Measurements from ENCODE around the gene SMARCA2. TPM values are rescaled to one million over a fixed set of nuclear protein-coding genes. Genes with fewer than 3 reads are reported as not detected.

The SMARCA2 gene
- total and polyA plus RNA-seq, 2 donors (not counting 1 experiment from before 2014, with no cell fraction given) = 75.3 to 250 TPM

DNA sequence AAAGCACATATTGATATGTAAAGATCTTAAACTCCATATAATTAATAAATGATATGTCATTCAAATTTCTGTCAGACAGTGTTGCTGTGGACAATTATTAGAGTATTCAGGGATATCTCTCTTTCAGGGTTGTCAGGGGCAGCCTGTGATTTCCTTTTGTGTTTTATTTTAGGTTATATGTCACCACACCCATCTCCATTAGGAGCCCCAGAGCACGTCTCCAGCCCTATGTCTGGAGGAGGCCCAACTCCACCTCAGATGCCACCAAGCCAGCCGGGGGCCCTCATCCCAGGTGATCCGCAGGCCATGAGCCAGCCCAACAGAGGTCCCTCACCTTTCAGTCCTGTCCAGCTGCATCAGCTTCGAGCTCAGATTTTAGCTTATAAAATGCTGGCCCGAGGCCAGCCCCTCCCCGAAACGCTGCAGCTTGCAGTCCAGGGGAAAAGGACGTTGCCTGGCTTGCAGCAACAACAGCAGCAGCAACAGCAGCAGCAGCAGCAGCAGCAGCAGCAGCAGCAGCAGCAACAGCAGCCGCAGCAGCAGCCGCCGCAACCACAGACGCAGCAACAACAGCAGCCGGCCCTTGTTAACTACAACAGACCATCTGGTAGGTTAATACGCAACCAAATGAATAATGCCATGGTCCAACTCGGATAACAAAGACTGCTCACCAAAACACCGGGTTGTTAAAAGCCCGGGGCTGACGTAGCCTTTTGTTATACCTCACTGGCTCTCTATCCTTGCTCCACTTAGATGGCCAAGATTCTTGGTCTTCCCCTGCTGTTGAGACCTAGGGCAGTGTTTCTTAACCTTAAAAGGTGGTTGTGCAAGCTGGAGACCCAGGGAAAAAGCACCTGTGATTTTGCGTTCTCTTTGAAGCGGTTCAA lies 24.4 kb downstream of the SMARCA2 start:
- Histone ChIP-seq H3K4me3 (ENCODE audit: control extremely low read depth in 1 of 5, extremely low read depth in 1 of 5, insufficient read depth in 1 of 5, low read depth in 2 of 5, low read length in 4 of 5) (no peak overlapping the region), H3K4me2 (replicated peaks; ENCODE audit: low read depth, low read length, poor library complexity, severe bottlenecking) (no peak overlapping the region), H3K27me3 (replicated peaks in 1 of 4; ENCODE audit: control extremely low read depth in 1 of 4, control insufficient read depth in 3 of 4, insufficient read depth in 4 of 4, low read length in 3 of 4) (no peaks in the 10 kb centered on the region), H4K20me1 (ENCODE audit: control insufficient read depth, insufficient read depth, low read length, poor library complexity, severe bottlenecking) (peaks cover 5% of the 10 kb centered on the region), H3K36me3 (replicated peaks in 1 of 2; ENCODE audit: control extremely low read depth in 1 of 2, control insufficient read depth in 1 of 2, extremely low read depth in 1 of 2, insufficient read depth in 2 of 2, low read length in 1 of 2) (peaks cover 16 to 53% of the 10 kb centered on the region in 2 experiments), H3K4me1 (ENCODE audit: control insufficient read depth in 2 of 2, insufficient read depth in 2 of 2, low read length in 2 of 2) (peaks cover 21 to 25% of the 10 kb centered on the region in 2 donors), H3K79me2 (ENCODE audit: control insufficient read depth, insufficient read depth, low read length) (peaks cover 3% of the 10 kb centered on the region), H3K9ac (ENCODE audit: low read length) (no peak overlapping the region), H3K9me3 (ENCODE audit: control extremely low read depth in 1 of 3, control insufficient read depth in 2 of 3, insufficient read depth in 1 of 3, low read length in 2 of 3) (no peaks in the 10 kb centered on the region), H2AFZ (ENCODE audit: insufficient read depth, low read depth, low read length, poor library complexity, severe bottlenecking) (no peak overlapping the region), H3K27ac (ENCODE audit: low read length in 2 of 2) (no peak overlapping the region)
- ChIA-PET CTCF (no interaction called here), POLR2A (no interaction called here)
- intact Hi-C loops (cut with micrococcal nuclease) = no loop called here
- ATAC-seq (ENCODE audit: low read depth) (no peak), DNase-seq (no peak)
- Mint-ChIP-seq H3K27ac (no peak overlapping the region), H3K9me3 (ENCODE audit: insufficient read depth) (no peaks in the 10 kb centered on the region), H3K4me1 (peaks cover 32% of the 10 kb centered on the region), H3K27me3 (no peaks in the 10 kb centered on the region), H3K4me3 (no peak overlapping the region)
- WGBS (ENCODE audit: insufficient coverage) = 97% methylated on average over 17 of the region's 20 CpGs
- TF ChIP-seq EZH2 (IDR thresholded peaks at IDR 0.05; ENCODE audit: borderline replicate concordance, insufficient read depth, low read depth, low read length, poor library complexity, severe bottlenecking) = no peak
- TF ChIP-seq, protein P1, sequence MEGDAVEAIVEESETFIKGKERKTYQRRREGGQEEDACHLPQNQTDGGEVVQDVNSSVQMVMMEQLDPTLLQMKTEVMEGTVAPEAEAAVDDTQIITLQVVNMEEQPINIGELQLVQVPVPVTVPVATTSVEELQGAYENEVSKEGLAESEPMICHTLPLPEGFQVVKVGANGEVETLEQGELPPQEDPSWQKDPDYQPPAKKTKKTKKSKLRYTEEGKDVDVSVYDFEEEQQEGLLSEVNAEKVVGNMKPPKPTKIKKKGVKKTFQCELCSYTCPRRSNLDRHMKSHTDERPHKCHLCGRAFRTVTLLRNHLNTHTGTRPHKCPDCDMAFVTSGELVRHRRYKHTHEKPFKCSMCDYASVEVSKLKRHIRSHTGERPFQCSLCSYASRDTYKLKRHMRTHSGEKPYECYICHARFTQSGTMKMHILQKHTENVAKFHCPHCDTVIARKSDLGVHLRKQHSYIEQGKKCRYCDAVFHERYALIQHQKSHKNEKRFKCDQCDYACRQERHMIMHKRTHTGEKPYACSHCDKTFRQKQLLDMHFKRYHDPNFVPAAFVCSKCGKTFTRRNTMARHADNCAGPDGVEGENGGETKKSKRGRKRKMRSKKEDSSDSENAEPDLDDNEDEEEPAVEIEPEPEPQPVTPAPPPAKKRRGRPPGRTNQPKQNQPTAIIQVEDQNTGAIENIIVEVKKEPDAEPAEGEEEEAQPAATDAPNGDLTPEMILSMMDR (IDR thresholded peaks at IDR 0.05) = no peak

DNA sequence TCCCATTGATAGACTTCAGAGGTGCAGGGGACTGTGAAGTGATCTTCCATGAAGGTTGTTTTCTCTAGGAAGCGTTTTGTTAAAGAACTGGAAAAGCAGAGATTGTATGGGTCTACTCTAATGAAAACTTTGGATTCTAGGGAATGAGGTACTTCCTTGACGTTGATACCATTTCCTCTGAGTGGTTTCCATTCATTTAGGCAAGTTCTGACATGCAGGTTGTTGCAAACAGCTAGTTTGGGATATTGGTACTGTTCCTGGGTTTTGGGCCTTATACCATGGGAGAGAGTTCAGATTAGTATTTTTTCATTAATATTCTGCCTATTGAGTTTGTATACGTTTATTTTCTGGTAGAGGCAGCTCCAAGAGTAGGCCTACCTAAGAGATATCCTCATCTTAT lies 25.7 kb downstream of the SMARCA2 start:
- no peak overlapping the region for H3K27ac Mint-ChIP-seq
- POLR2A ChIA-PET = no interaction called here
- no peaks in the 10 kb centered on the region for H3K9me3 ChIP-seq (ENCODE audit: control extremely low read depth in 1 of 3, control insufficient read depth in 2 of 3, insufficient read depth in 1 of 3, low read length in 2 of 3)
- 100% methylated on average over 2 of the region's 3 CpGs for WGBS (ENCODE audit: insufficient coverage)
- peaks cover 16 to 44% of the 10 kb centered on the region in 2 experiments for H3K36me3 ChIP-seq (replicated peaks in 1 of 2; ENCODE audit: control extremely low read depth in 1 of 2, control insufficient read depth in 1 of 2, extremely low read depth in 1 of 2, insufficient read depth in 2 of 2, low read length in 1 of 2)
- no peaks in the 10 kb centered on the region for H3K9me3 Mint-ChIP-seq (ENCODE audit: insufficient read depth)
- intact Hi-C loops (cut with micrococcal nuclease) = no loop called here
- H3K4me3 ChIP-seq (ENCODE audit: control extremely low read depth in 1 of 5, extremely low read depth in 1 of 5, insufficient read depth in 1 of 5, low read depth in 2 of 5, low read length in 4 of 5) = no peak overlapping the region
- H3K4me1 ChIP-seq (ENCODE audit: control insufficient read depth in 2 of 2, insufficient read depth in 2 of 2, low read length in 2 of 2) = peaks cover 22 to 30% of the 10 kb centered on the region in 2 donors
- no peak overlapping the region for H2AFZ ChIP-seq (ENCODE audit: insufficient read depth, low read depth, low read length, poor library complexity, severe bottlenecking)
- TF ChIP-seq EZH2 (IDR thresholded peaks at IDR 0.05; ENCODE audit: borderline replicate concordance, insufficient read depth, low read depth, low read length, poor library complexity, severe bottlenecking) = no peak
- TF ChIP-seq, protein P1 (IDR thresholded peaks at IDR 0.05) = no peak
- H3K4me1 Mint-ChIP-seq = peaks cover 40% of the 10 kb centered on the region
- H3K79me2 ChIP-seq (ENCODE audit: control insufficient read depth, insufficient read depth, low read length) = peaks cover 11% of the 10 kb centered on the region
- ATAC-seq (ENCODE audit: low read depth) = no peak
- H3K27me3 Mint-ChIP-seq = no peaks in the 10 kb centered on the region
- DNase-seq = no peak
- CTCF ChIA-PET = no interaction called here
- H3K27me3 ChIP-seq (replicated peaks in 1 of 4; ENCODE audit: control extremely low read depth in 1 of 4, control insufficient read depth in 3 of 4, insufficient read depth in 4 of 4, low read length in 3 of 4) = no peaks in the 10 kb centered on the region
- no peak overlapping the region for H3K27ac ChIP-seq (ENCODE audit: low read length in 2 of 2)
- no peak overlapping the region for H3K4me2 ChIP-seq (replicated peaks; ENCODE audit: low read depth, low read length, poor library complexity, severe bottlenecking)
- H3K9ac ChIP-seq (ENCODE audit: low read length) = no peak overlapping the region
- peaks cover 5% of the 10 kb centered on the region for H4K20me1 ChIP-seq (ENCODE audit: control insufficient read depth, insufficient read depth, low read length, poor library complexity, severe bottlenecking)
- H3K4me3 Mint-ChIP-seq = no peak overlapping the region
